ENCODE results near the gene LRP5.

DNA sequence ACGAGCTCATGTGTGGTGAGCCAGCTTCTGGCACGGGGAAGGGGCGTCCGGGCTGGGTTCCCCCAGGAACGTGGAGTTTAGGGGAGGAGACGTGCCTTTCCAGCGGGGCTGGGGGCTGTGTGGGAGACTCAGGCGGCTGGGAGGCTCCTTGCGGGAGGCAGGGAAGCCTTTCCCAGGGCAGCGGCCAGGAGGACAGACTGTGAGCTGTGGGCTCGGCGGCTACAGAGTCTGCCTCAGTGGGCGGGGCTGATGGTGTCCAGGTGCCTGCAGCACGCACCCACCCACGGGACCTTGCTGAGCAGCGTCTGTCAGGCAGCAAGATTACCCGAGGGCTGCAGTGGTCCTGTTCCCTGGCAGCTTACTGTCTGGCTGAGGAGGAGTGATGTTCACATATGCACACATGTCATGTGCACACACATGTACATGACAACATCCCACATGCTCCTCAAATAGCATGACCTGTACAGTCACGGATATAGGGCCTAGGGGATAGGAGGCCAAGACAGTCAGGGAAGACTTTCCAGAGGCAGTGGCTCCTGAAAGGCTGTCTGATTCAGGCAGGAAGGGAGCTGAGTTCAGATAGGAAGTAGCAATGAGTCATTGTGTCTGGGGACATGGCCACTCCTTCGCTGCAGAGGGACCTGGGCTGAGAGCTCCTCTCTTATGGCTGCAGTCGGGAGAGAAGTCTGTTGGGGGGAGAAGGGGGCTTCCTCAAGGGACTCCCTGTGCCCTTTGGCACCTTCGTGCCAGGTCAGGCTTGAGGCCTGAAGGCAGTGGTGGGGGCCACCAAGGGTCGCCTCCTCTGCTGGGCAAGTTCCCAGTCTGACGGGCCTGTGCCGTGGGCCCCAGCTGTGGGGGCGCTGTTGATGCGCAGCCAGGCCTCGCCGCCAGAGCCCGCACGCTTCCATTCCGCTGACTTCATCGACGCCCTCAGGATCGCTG, 124.9 kb downstream of the LRP5 start:
- no peak for TF ChIP-seq CTCF (IDR thresholded peaks at IDR 0.05)
- no peak for TF ChIP-seq POLR2A (IDR thresholded peaks at IDR 0.05)

All from thyroid gland (tissue), 4 donors.